ENCODE data around the gene EML5. TPM values are rescaled to one million over a fixed set of nuclear protein-coding genes. Genes with fewer than 3 reads are reported as not detected.
A peak's percentile ranks its signal among the peaks of the same experiment; 100 is the strongest.

EML5 gene
- total RNA-seq, 1 experiment from 2014 or later: 0.37 TPM

GRCh38 chr14:88562532-88562830 lies 230.3 kb downstream of the EML5 start:
- Histone ChIP-seq H3K27me3 (ENCODE audit: low read length) (no peaks in the 10 kb centered on the region), H3K79me2 (ENCODE audit: low read length) (peaks cover 37% of the 10 kb centered on the region), H3K4me2 (ENCODE audit: low read depth, low read length, poor library complexity, severe bottlenecking) (peak overlapping the region; percentile 92), H3K9ac (ENCODE audit: low read length) (peak overlapping the region; percentile 93), H3K9me3 (ENCODE audit: low read length) (0 out of 2 replicates have a peak, but pooled peaks cover under 1% of the 10 kb centered on the region), H2AFZ (ENCODE audit: low read length) (peak overlapping the region; percentile 40), H3K4me1 (ENCODE audit: low read length) (peaks cover 18% of the 10 kb centered on the region), H3K9me2 (replicated peaks; ENCODE audit: insufficient read depth, low read length) (no peaks in the 10 kb centered on the region), H3K36me3 (ENCODE audit: insufficient read depth, low read length) (peaks cover 16% of the 10 kb centered on the region), H3K4me3 (ENCODE audit: low read length) (peak overlapping the region; percentile 90), H4K20me1 (ENCODE audit: insufficient read depth, low read depth, low read length) (peaks cover 7% of the 10 kb centered on the region; the same call in 1 of the 2 replicates), H3K27ac (ENCODE audit: low read length) (no peak overlapping the region)
- no peak for DNase-seq

Small RNA genes within 50 kb of the gene (small RNA-seq; reads per million reads assigned to genes)
- gene RF00019 (not detected), gene RNU4-92P (not detected)

Other genes with a start within 250 kb of the EML5 start
- gene PTPN21, start 237.9 kb downstream of the EML5 start, total RNA-seq (2014; rRNA removed; shearing (Covaris generic); ENCODE audit: low replicate concordance): 0.04 TPM in 1 of 2 replicates, not detected in the other
- gene ZC3H14, start 229.9 kb downstream of the EML5 start, total RNA-seq (2014; rRNA removed; shearing (Covaris generic); ENCODE audit: low replicate concordance): 69.8 and 91.1 TPM in 2 replicates
- gene TTC8, start 31.7 kb upstream of the EML5 start, total RNA-seq (2014; rRNA removed; shearing (Covaris generic); ENCODE audit: low replicate concordance): 10.4 and 16.0 TPM in 2 replicates